Mesenchymal stem cell (in vitro differentiated cells and primary cell): ENCODE data around the gene IGF2BP2.

Experiments used
- DNase-seq: peaks from one replicate; pipeline ENCODE4 v3.0.0-alpha.2; 2013
- H2AFZ ChIP-seq: one replicate; pipeline ENCODE4 v1.6.1; 2013; ENCODE audit warnings: low read depth, mild to moderate bottlenecking, control low read depth, inconsistent platforms, low read length, moderate library complexity
- H2AK5ac ChIP-seq: 2 replicates; pipeline ENCODE4 v1.6.1; 2013; ENCODE audit warnings: low read length, moderate library complexity, mild to moderate bottlenecking, inconsistent platforms; ENCODE audit not compliant: severe bottlenecking
- H2BK120ac ChIP-seq: one replicate; pipeline ENCODE4 v1.6.1; 2013; ENCODE audit warnings: low read depth, mild to moderate bottlenecking, inconsistent platforms, low read length, moderate library complexity
- H2BK12ac ChIP-seq, 2 experiments: one replicate each; pipeline ENCODE4 v1.6.1; 2013; ENCODE audit warnings: inconsistent platforms in 2 of 2, low read length in 2 of 2, mild to moderate bottlenecking in 2 of 2, moderate library complexity in 2 of 2, control low read depth in 1 of 2
- H2BK15ac ChIP-seq: one replicate; pipeline ENCODE4 v1.6.1; 2013; ENCODE audit warnings: mild to moderate bottlenecking, low read depth, inconsistent platforms; ENCODE audit not compliant: poor library complexity, severe bottlenecking
- H2BK5ac ChIP-seq: 2 replicates; pipeline ENCODE4 v1.6.1; 2013; ENCODE audit warnings: low read depth, mild to moderate bottlenecking, low read length, control low read depth, inconsistent platforms; ENCODE audit not compliant: poor library complexity, severe bottlenecking
- H3K14ac ChIP-seq, 2 experiments: one replicate each; pipeline ENCODE4 v1.6.1; 2013; ENCODE audit warnings: inconsistent platforms in 2 of 2, low read length in 2 of 2, control low read depth in 1 of 2, mild to moderate bottlenecking in 1 of 2, moderate library complexity in 1 of 2
- H3K18ac ChIP-seq, 2 experiments: one replicate each; pipeline ENCODE4 v1.6.1; 2013; ENCODE audit warnings: inconsistent platforms in 2 of 2, low read length in 2 of 2, control low read depth in 1 of 2, low read depth in 1 of 2, mild to moderate bottlenecking in 1 of 2
- H3K23ac ChIP-seq, 2 experiments: one replicate each; pipeline ENCODE4 v1.6.1; 2013; ENCODE audit warnings: inconsistent platforms in 2 of 2, low read length in 2 of 2, mild to moderate bottlenecking in 2 of 2, moderate library complexity in 2 of 2, control low read depth in 1 of 2
- H3K27ac ChIP-seq: 2 replicates; pipeline ENCODE4 v1.5.1; 2013; ENCODE audit warnings: mild to moderate bottlenecking, moderate library complexity, low read length, control low read depth, inconsistent platforms; ENCODE audit not compliant: poor library complexity, severe bottlenecking
- H3K27me3 ChIP-seq, 2 experiments: 2 replicates each; pipeline versions ENCODE4 v1.6.1 to v1.7.0; 2013; ENCODE audit warnings: low read length in 2 of 2, mild to moderate bottlenecking in 2 of 2, moderate library complexity in 2 of 2, control low read depth in 1 of 2, inconsistent platforms in 1 of 2; ENCODE audit not compliant: control insufficient read depth in 1 of 2, insufficient read depth in 1 of 2
- H3K36me3 ChIP-seq, 2 experiments: 2 replicates each; pipeline versions ENCODE4 v1.6.1 to v1.7.0; 2013; ENCODE audit warnings: low read length in 2 of 2, control low read depth in 1 of 2, inconsistent platforms in 1 of 2, low read depth in 1 of 2, mild to moderate bottlenecking in 1 of 2; ENCODE audit not compliant: insufficient read depth in 2 of 2, control insufficient read depth in 1 of 2
- H3K4ac ChIP-seq, 2 experiments: one replicate each; pipeline ENCODE4 v1.6.1; 2013; ENCODE audit warnings: inconsistent platforms in 2 of 2, low read length in 2 of 2, mild to moderate bottlenecking in 2 of 2, moderate library complexity in 2 of 2, control low read depth in 1 of 2, low read depth in 1 of 2
- H3K4me1 ChIP-seq: 2 replicates; pipeline ENCODE4 v1.6.1; 2013; ENCODE audit warnings: low read depth, low read length, control low read depth; ENCODE audit not compliant: control insufficient read depth, insufficient read depth
- H3K4me2 ChIP-seq: 2 replicates; pipeline ENCODE4 v1.6.1; 2013; ENCODE audit warnings: low read length, mild to moderate bottlenecking, inconsistent platforms; ENCODE audit not compliant: poor library complexity, severe bottlenecking
- H3K4me3 ChIP-seq, 2 experiments: 2 replicates each; pipeline versions ENCODE4 v1.5.1 to v1.7.0; 2013; ENCODE audit warnings: low read length in 2 of 2, mild to moderate bottlenecking in 2 of 2, control low read depth in 1 of 2, low read depth in 1 of 2; ENCODE audit not compliant: insufficient read depth in 1 of 2
- H3K79me1 ChIP-seq: replicated peaks from 2 replicates; pipeline ENCODE4 v1.6.1; 2013; ENCODE audit warnings: mild to moderate bottlenecking, control low read depth, low read length, inconsistent platforms; ENCODE audit not compliant: poor library complexity, severe bottlenecking
- H3K9ac ChIP-seq: 2 replicates; pipeline ENCODE4 v1.7.0; 2013; ENCODE audit warnings: mild to moderate bottlenecking, low read length, moderate library complexity
- H3K9me3 ChIP-seq: 2 replicates; pipeline ENCODE4 v1.7.0; 2013; ENCODE audit warnings: mild to moderate bottlenecking, low read length; ENCODE audit not compliant: control insufficient read depth
- H4K8ac ChIP-seq: one replicate; pipeline ENCODE4 v1.6.1; 2013; ENCODE audit warnings: inconsistent platforms, mild to moderate bottlenecking, low read length, moderate library complexity
- H4K91ac ChIP-seq: one replicate; pipeline ENCODE4 v1.6.1; 2013; ENCODE audit warnings: mild to moderate bottlenecking, low read length, inconsistent platforms
- WGBS: methylation state at CpG from one replicate; pipeline ENCODE4 v1.1.7; 2013; ENCODE audit warnings: mixed read lengths; 5-methylcytosine and 5-hydroxymethylcytosine counted together

The IGF2BP2 gene

GRCh38 chr3:185649414-185649813 is 175.4 kb downstream of the IGF2BP2 start:
- no peak overlapping the region for H2AK5ac ChIP-seq
- no peak overlapping the region for H2BK15ac ChIP-seq
- no peak overlapping the region for H3K27ac ChIP-seq
- H2BK120ac ChIP-seq: no peak overlapping the region
- H3K9me3 ChIP-seq: no peaks in the 10 kb centered on the region
- no peak overlapping the region for H2BK5ac ChIP-seq
- peaks cover 25% of the 10 kb centered on the region for H3K4me1 ChIP-seq
- no peak overlapping the region for H2AFZ ChIP-seq
- H2BK12ac ChIP-seq: no peak overlapping the region
- H3K23ac ChIP-seq: no peak overlapping the region
- WGBS: 97% methylated on average over 6 of the region's 10 CpGs
- peaks cover 33% of the 10 kb centered on the region for H3K79me1 ChIP-seq
- H3K4me3 ChIP-seq: no peak overlapping the region
- peaks cover 72 to 78% of the 10 kb centered on the region in 2 experiments for H3K36me3 ChIP-seq
- no peaks in the 10 kb centered on the region for H3K27me3 ChIP-seq
- DNase-seq: peak; percentile 33
- H3K4me2 ChIP-seq: no peak overlapping the region
- no peak overlapping the region for H3K4ac ChIP-seq
- no peak overlapping the region for H3K14ac ChIP-seq
- H3K18ac ChIP-seq: no peak overlapping the region
- H3K9ac ChIP-seq: no peak overlapping the region
- peak overlapping the region; percentile 27 for H4K8ac ChIP-seq
- no peak overlapping the region for H4K91ac ChIP-seq

- Histone ChIP-seq H3K9me3 (no peaks in the 10 kb centered on the region), H3K4me3 (no peak overlapping the region), H2BK15ac (no peak overlapping the region), H3K18ac (no peak overlapping the region), H3K27ac (peak overlapping the region; percentile 58), H3K9ac (no peak overlapping the region), H2BK12ac (no peak overlapping the region), H2BK120ac (no peak overlapping the region), H3K14ac (no peak overlapping the region), H3K36me3 (peaks cover 63 to 71% of the 10 kb centered on the region in 2 experiments), H3K4me2 (no peak overlapping the region), H3K79me1 (peaks cover 24% of the 10 kb centered on the region), H3K4ac (no peak overlapping the region), H4K91ac (no peak overlapping the region), H2AK5ac (no peak overlapping the region), H3K4me1 (peaks cover 26% of the 10 kb centered on the region), H3K23ac (no peak overlapping the region), H4K8ac (no peak overlapping the region), H2AFZ (no peak overlapping the region), H3K27me3 (no peaks in the 10 kb centered on the region), H2BK5ac (no peak overlapping the region)
- whole genome bisulfite sequencing: 97% methylated on average over 4 of the region's 4 CpGs
- no peak for DNase-seq
Observed at GRCh38 chr3:185648396-185648795, 176.4 kb downstream of the IGF2BP2 start.

- Histone ChIP-seq H3K4me1 (peaks cover 26% of the 10 kb centered on the region), H3K79me1 (peaks cover 23% of the 10 kb centered on the region), H3K27me3 (no peaks in the 10 kb centered on the region), H3K23ac (no peak overlapping the region), H3K4me3 (no peak overlapping the region), H3K9me3 (no peaks in the 10 kb centered on the region), H4K91ac (no peak overlapping the region), H2BK15ac (no peak overlapping the region), H3K14ac (no peak overlapping the region), H2AK5ac (no peak overlapping the region), H2BK5ac (no peak overlapping the region), H3K9ac (no peak overlapping the region), H3K4me2 (no peak overlapping the region), H2BK120ac (no peak overlapping the region), H3K18ac (no peak overlapping the region), H3K4ac (no peak overlapping the region), H4K8ac (no peak overlapping the region), H2BK12ac (no peak overlapping the region), H3K27ac (peak overlapping the region; percentile 58), H2AFZ (no peak overlapping the region), H3K36me3 (peaks cover 64 to 75% of the 10 kb centered on the region in 2 experiments)
- no peak for DNase-seq
- 95% methylated on average over 10 of the region's 10 CpGs for WGBS
Observed at GRCh38 chr3:185647880-185648210, 177.0 kb downstream of the IGF2BP2 start.

- H3K23ac ChIP-seq: no peak overlapping the region
Observed at GRCh38 chr3:185647134-185647879, 177.5 kb downstream of the IGF2BP2 start.

More at GRCh38 chr3:185647134-185647879, 177.5 kb downstream of the IGF2BP2 start:
- Histone ChIP-seq H3K4me2 (no peak overlapping the region), H2BK5ac (no peak overlapping the region), H2AFZ (no peak overlapping the region), H3K4me1 (peaks cover 26% of the 10 kb centered on the region), H3K9me3 (no peaks in the 10 kb centered on the region), H2BK12ac (no peak overlapping the region), H2AK5ac (no peak overlapping the region), H3K27ac (peak overlapping the region; percentile 58), H3K36me3 (peaks cover 58 to 73% of the 10 kb centered on the region in 2 experiments), H2BK120ac (no peak overlapping the region), H4K8ac (no peak overlapping the region), H3K4ac (no peak overlapping the region), H3K14ac (no peak overlapping the region), H3K27me3 (no peaks in the 10 kb centered on the region), H3K9ac (no peak overlapping the region), H3K79me1 (peaks cover 18% of the 10 kb centered on the region), H2BK15ac (no peak overlapping the region), H3K18ac (no peak overlapping the region), H3K4me3 (no peak overlapping the region), H4K91ac (no peak overlapping the region)
- 96% methylated on average over 19 of the region's 19 CpGs for WGBS
- no peak for DNase-seq
